ENCODE data around the gene B4GAT1. TPM values are rescaled to one million over a fixed set of nuclear protein-coding genes. Genes with fewer than 3 reads are reported as not detected.

The B4GAT1 gene
- total and polyA plus RNA-seq, 2 of the 13 experiments (the other 11 are each of a cell fraction or from before 2014, with no cell fraction given) = 40.4 to 109 TPM

DNA sequence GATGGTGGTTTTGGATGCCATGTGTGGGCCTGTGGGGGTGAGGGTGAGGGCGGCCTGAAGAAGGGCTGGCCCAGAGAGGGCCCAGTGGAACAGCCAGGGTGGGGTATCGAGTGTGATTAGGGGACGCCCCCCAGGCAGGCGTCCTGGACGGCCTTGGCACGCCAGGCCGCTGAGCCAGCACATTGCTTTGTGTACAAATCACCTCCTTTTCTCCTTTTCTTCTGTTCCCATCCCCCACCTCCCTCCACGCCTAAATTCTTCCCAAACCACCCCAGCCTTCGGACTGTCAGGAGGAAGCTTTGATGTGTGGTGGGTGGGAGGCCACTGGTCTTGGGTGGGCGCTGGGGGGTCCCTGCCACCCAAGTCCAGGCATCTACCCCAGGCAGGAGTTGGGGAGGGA, 22.8 kb downstream of the B4GAT1 start:
- Histone ChIP-seq H3K4me3 (replicated peaks in 1 of 3; ENCODE audit: insufficient read depth in 1 of 3, low read depth in 2 of 3, low read length in 3 of 3) (no peak overlapping the region), H3K27me3 (ENCODE audit: control insufficient read depth in 1 of 2, insufficient read depth in 2 of 2, low read length in 2 of 2) (peaks cover 0 to 24% of the 10 kb centered on the region in 2 experiments; a peak in 3 of 5 replicates), H3K36me3 (replicated peaks in 1 of 2; ENCODE audit: control insufficient read depth in 1 of 2, insufficient read depth in 2 of 2, low read length in 2 of 2) (no peaks in the 10 kb centered on the region), H4K20me1 (ENCODE audit: insufficient read depth, low read length) (no peaks in the 10 kb centered on the region), H3K9ac (ENCODE audit: insufficient read depth, low read depth, low read length) (no peak overlapping the region), H3K9me3 (ENCODE audit: low read length) (no peaks in the 10 kb centered on the region), H3K79me2 (ENCODE audit: insufficient read depth, low read length) (no peaks in the 10 kb centered on the region), H3K4me2 (ENCODE audit: low read depth, low read length) (no peak overlapping the region), H3K4me1 (ENCODE audit: insufficient read depth, low read length) (peaks cover 63% of the 10 kb centered on the region), H2AFZ (ENCODE audit: low read length) (no peak overlapping the region), H3K27ac (ENCODE audit: extremely low read length, insufficient read depth, low read length) (no peak overlapping the region)
- ChIA-PET CTCF (ENCODE audit: low intra/inter-chr PET ratio, low total read pairs) (interaction anchor here (1.8 kb wide), 1 partner anchor 13 kb away, joined by 4 read pairs; no protein-coding TSS in a partner anchor), POLR2A (interaction anchor here (1.1 to 1.8 kb wide), 2 partner anchors 11 to 12 kb away, joined by 3 to 5 read pairs; no protein-coding TSS in a partner anchor)
- no peak for ATAC-seq
- no peak for FAIRE-seq
- 3% methylated on average over 10 of the region's 10 CpGs for WGBS (ENCODE audit: low lambda C conversion rate)
- in situ Hi-C loops (cut with HindIII; ENCODE audit: extremely low pct_ligation_motif_present, low pct_unique_long_range_greater_than_20kb) (loop anchor here (5.0 kb wide), 1 partner anchor 32 kb away; the partner anchor contains the start of gene TMEM151A), intact Hi-C loops (cut with micrococcal nuclease; ENCODE audit: unreplicated experiment) (loop anchor here (5.0 kb wide), 1 partner anchor 542 kb away; the partner anchor contains the start of gene AP5B1)
- no peak for DNase-seq (ENCODE audit: low spot score)
- BruUV-seq (replicated peaks) = no TSS peak
- no peak for TF ChIP-seq ZFP90 (CRISPR knock-in tag; IDR thresholded peaks at IDR 0.05; ENCODE audit: borderline replicate concordance)
- TF ChIP-seq ZNF30 (CRISPR knock-in tag; IDR thresholded peaks at IDR 0.05) = no peak
- no peak for TF ChIP-seq ZNF713 (CRISPR knock-in tag; IDR thresholded peaks at IDR 0.05)
- TF ChIP-seq, protein P1, sequence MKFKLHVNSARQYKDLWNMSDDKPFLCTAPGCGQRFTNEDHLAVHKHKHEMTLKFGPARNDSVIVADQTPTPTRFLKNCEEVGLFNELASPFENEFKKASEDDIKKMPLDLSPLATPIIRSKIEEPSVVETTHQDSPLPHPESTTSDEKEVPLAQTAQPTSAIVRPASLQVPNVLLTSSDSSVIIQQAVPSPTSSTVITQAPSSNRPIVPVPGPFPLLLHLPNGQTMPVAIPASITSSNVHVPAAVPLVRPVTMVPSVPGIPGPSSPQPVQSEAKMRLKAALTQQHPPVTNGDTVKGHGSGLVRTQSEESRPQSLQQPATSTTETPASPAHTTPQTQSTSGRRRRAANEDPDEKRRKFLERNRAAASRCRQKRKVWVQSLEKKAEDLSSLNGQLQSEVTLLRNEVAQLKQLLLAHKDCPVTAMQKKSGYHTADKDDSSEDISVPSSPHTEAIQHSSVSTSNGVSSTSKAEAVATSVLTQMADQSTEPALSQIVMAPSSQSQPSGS (CRISPR knock-in tag; IDR thresholded peaks at IDR 0.05) = no peak
- no peak for TF ChIP-seq JARID2 (CRISPR knock-in tag; IDR thresholded peaks at IDR 0.05; ENCODE audit: insufficient replicate concordance)
- TF ChIP-seq ZNF3 (CRISPR knock-in tag; IDR thresholded peaks at IDR 0.05) = no peak
- no peak for TF ChIP-seq ZNF558 (CRISPR knock-in tag; IDR thresholded peaks at IDR 0.05; ENCODE audit: borderline replicate concordance)
- no peak for TF ChIP-seq HOXD1 (CRISPR knock-in tag; IDR thresholded peaks at IDR 0.05)
- TF ChIP-seq TRIM24 (CRISPR knock-in tag; IDR thresholded peaks at IDR 0.05) = no peak
- TF ChIP-seq HCFC1 (IDR thresholded peaks at IDR 0.05; ENCODE audit: low read depth, low read length) = no peak
- TF ChIP-seq ZNF282 (IDR thresholded peaks at IDR 0.05; ENCODE audit: partially characterized antibody) = no peak
- no peak for TF ChIP-seq SCMH1 (CRISPR knock-in tag; IDR thresholded peaks at IDR 0.05; ENCODE audit: borderline replicate concordance)
- TF ChIP-seq, protein P2, sequence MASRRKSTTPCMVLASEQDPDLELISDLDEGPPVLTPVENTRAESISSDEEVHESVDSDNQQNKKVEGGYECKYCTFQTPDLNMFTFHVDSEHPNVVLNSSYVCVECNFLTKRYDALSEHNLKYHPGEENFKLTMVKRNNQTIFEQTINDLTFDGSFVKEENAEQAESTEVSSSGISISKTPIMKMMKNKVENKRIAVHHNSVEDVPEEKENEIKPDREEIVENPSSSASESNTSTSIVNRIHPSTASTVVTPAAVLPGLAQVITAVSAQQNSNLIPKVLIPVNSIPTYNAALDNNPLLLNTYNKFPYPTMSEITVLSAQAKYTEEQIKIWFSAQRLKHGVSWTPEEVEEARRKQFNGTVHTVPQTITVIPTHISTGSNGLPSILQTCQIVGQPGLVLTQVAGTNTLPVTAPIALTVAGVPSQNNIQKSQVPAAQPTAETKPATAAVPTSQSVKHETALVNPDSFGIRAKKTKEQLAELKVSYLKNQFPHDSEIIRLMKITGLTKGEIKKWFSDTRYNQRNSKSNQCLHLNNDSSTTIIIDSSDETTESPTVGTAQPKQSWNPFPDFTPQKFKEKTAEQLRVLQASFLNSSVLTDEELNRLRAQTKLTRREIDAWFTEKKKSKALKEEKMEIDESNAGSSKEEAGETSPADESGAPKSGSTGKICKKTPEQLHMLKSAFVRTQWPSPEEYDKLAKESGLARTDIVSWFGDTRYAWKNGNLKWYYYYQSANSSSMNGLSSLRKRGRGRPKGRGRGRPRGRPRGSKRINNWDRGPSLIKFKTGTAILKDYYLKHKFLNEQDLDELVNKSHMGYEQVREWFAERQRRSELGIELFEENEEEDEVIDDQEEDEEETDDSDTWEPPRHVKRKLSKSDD (CRISPR knock-in tag; IDR thresholded peaks at IDR 0.05; ENCODE audit: low read depth) = no peak
- TF ChIP-seq SP2 (CRISPR knock-in tag; IDR thresholded peaks at IDR 0.05) = no peak
- TF ChIP-seq HDAC6 (IDR thresholded peaks at IDR 0.05; ENCODE audit: low read depth, low read length) = no peak
- no peak for TF ChIP-seq ETV6 (CRISPR knock-in tag; conservative IDR thresholded peaks at IDR 0.05)
